Glomerular endothelial cell (primary cell): Measurements from ENCODE around the gene ATP9B. TPM values are rescaled to one million over a fixed set of nuclear protein-coding genes. Genes with fewer than 3 reads are reported as not detected.

Experiments used
- DNase-seq: peaks from one replicate; pipeline ENCODE4 v3.0.0-alpha.2; 2011; ENCODE audit warnings: low read depth, low spot score; ENCODE audit errors: extremely low read depth
- total RNA-seq: library from RNA; depleted of rRNA; stranded (reverse); fragments of >200 nt; gene quantifications from 2 replicates; pipeline ENCODE4 v1.2.3, GENCODE V29; 2015

The ATP9B gene
- total RNA-seq, 1 donor from 2014 or later: 18.6 TPM

GRCh38 chr18:79345981-79346380 is 276.8 kb downstream of the ATP9B start:
- DNase-seq: no peak

DNA sequence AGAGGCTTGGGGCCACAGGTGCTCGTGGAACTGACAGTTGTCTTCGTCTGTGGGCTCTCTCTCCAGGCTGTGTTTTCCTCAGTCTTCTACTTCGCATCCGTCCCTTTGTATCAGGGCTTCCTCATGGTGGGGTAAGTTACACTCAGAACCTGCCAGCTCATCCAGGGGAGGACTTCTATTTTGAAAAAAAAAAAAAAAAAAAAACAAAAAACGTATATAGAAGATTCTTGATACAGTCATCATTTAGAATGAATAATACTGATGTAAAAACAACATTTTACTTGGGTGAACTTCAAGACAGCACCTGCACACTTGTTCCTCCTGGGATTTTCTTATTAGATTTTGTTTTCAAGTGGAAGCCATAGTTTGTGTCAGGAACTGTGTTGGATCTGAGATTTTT is 278.9 kb downstream of the ATP9B start:
- DNase-seq: no peak

- no peak for DNase-seq
Measured at GRCh38 chr18:79352432-79352831, 283.2 kb downstream of the ATP9B start.

DNA sequence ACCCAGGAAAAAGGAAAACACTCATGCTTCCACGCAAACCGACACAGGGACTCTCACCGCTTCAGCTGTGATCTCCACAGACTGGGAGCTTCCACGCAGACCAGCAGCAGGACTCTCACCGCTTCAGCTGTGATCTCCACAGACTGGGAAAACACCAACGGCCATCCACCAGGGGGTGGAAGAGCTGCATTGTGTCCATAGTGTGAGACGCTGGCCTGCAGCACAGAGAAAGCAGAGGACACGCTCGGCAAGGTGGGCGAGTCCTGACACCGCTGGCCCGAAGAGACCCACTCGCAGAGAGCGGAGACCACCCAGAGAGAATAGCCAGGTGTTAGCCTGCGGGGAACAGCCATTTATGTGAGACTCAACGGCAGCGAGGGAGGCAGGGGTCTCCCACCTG is 284.1 kb downstream of the ATP9B start:
- DNase-seq: no peak

GRCh38 chr18:79354350-79354749 is 285.2 kb downstream of the ATP9B start:
- no peak for DNase-seq

DNA sequence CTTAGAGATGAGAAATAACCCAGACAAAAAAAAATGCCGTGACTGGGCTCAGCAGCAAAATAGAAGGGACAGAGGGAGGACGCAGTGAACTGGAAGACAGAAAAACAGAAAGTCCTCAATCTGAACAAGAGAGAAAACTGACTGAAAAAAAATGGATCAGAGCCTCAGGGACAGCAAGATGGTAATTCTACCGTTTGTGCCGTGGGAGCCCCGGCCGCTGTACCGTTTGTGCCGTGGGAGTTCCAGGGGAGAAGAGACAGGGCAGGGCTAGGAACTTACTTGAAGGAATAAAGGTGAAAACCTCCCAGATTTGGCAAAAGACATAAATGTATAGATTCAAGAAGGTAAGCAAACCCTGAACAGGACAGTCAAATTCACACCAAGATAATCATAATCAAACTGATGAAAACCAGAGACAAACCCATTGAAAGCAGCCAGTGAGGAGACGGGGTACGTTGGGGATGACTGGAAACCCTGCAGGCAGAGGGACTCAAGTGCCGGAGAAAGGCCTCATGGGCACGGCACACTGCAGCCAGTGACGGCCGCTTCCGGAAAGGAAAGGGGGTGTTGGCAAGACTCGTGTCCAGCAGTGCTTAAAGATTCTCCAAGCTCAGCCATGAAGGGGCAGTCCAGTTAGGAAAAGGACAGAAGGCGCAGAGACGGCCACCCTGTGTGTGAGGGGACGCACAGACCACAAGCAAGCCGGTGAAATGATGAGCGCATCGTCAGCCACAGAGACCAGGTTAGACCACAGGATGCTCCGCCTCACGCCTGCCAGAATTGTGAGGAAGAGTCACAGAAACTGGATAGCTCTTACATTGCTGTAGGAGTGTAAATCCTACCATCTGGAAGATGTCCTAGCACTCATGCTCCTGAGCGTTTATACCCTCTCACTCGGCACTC is 286.5 kb downstream of the ATP9B start:
- no peak for DNase-seq

DNA sequence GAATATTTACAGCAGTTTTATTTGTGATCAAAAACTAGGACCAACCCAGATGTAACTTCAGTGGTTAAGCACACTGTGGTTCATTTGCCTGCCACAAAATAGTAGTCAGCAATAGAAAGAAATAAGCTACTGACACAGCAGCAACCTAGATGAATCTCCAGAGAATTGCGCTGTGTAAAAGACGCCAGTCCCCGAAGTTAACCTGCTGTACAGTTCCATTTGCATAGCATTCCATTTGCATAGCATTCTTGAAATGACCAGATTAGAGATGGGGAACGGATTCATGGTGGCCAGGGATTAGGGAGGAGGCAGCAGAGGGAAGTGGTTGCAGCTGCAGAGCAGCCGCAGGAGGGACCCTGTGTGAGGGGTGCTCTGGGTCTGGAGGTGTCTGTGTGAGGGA is 287.2 kb downstream of the ATP9B start:
- DNase-seq: no peak

GRCh38 chr18:79360933-79361332 is 291.7 kb downstream of the ATP9B start:
- DNase-seq: no peak

DNA sequence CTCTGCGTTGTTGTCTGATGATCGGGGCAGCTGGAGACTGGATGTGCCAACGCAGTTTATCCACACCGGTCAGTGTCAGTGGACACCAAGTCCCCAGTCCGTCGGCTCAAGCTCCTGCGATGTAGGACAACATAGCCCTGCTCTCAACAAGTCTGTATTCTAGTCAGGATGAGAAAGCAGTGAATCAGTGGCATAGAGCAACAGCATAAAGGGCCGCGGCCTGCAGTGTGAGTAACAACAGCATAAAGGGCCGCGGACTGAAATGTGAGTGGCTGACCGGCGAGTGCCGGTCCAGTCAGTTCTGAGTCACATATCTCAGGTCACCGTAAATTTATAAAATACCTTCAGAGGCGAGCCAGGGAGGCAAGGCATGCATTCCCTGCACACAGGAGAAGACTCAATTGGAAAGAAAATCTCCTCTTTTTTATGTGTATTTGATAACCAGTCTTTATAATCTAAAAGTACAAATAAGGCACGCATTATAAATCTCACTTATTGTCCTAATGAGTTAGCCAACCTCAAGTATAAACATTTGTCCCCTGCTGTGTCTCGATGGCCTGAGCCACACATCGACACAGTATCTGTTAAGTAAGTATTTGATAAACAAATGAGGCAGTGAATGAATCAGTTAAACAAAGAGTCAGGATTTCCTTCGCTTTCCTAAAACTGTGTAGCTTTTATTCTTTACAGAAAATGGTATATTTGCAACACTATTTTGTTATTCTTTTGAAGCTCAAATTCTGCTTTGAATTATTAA is 292.8 kb downstream of the ATP9B start:
- no peak for DNase-seq

DNA sequence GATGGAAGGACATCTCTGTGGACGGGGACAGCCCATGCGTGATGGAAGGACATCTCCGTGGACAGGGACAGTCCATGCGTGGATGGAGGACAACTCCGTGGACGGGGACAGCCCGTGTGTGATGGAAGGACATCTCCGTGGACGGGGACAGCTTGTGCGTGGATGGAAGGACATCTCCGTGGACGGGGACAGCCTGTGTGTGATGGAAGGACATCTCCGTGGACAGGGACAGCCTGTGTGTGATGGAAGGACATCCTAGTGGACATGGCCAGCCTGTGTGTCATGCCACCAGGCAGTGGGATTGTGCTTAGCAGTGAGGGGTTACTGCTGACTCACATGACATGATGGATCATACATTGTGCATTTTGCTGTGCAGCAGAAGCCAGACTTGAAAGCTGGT is 296.5 kb downstream of the ATP9B start:
- no peak for DNase-seq

DNA sequence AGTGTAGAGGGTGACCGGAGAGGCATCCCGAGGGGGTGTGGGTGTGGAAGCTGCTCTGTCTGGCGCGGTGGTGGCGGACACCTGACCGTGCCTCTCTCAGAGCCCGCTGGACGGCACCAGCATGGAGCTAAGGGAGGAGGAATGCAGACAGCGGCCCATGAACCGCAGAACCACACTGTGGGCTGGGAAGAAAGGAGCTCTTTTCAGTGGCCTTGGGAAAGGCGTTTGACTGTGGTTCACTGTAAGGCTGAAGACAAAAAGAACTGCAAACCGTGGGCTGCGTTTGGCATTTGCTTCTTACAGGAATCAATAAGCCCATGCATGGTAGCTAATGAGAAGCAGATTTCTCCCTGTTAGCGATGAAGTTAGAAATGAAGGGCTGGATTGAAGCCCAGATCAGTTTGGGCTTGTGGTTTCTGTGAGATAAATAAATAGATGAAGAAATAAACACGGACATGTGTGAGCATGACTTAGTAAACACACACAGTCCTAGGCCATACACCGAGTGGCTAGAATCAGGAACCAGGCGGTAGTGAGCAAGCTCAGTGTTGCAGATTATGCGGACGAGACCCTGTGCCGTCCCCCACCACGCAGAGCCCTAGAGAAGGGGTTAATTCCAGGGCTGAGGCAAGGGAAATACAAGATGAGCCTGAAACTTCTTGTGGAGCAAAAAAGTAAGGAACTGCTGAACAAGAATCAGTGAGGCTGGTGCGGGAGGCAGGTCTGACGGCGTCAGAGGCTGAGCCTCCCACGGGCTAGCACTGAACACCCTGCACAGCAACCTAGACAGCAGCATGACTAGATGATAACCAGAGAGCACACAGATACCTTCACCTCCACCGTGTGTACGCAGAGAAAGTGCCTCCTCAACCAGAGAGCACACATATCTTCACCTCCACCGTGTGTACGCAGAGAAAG is 297.2 kb downstream of the ATP9B start:
- DNase-seq: no peak

- DNase-seq: no peak
Measured at GRCh38 chr18:79367480-79367879, 298.3 kb downstream of the ATP9B start.

- no peak for DNase-seq
Measured at GRCh38 chr18:79367989-79368388, 298.8 kb downstream of the ATP9B start.

- no peak for DNase-seq
Measured at GRCh38 chr18:79368681-79369080, 299.5 kb downstream of the ATP9B start.

- DNase-seq: no peak
Measured at GRCh38 chr18:79371561-79372121, 302.4 kb downstream of the ATP9B start.

- no peak for DNase-seq
Measured at GRCh38 chr18:79372461-79372860, 303.3 kb downstream of the ATP9B start.

DNA sequence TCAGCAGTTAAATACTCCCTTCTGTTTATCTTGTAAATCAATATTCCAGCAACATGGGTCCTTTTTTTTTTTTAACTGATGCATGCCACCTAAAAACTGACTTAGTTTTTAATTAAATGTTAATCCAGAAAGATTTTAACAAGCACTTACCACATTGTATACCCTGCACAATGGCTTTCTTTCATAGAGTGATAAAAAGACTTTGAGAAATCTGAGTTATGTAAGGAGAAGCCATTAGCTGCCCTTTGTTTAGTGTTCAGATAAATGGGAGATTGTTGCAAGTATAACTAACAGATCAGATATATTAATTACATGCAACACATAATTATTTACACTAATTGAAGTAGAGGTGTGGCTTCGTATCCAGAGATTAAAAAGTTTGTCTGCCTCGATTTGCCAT is 303.8 kb downstream of the ATP9B start:
- no peak for DNase-seq

GRCh38 chr18:79373736-79374135 is 304.5 kb downstream of the ATP9B start:
- DNase-seq: no peak

DNA sequence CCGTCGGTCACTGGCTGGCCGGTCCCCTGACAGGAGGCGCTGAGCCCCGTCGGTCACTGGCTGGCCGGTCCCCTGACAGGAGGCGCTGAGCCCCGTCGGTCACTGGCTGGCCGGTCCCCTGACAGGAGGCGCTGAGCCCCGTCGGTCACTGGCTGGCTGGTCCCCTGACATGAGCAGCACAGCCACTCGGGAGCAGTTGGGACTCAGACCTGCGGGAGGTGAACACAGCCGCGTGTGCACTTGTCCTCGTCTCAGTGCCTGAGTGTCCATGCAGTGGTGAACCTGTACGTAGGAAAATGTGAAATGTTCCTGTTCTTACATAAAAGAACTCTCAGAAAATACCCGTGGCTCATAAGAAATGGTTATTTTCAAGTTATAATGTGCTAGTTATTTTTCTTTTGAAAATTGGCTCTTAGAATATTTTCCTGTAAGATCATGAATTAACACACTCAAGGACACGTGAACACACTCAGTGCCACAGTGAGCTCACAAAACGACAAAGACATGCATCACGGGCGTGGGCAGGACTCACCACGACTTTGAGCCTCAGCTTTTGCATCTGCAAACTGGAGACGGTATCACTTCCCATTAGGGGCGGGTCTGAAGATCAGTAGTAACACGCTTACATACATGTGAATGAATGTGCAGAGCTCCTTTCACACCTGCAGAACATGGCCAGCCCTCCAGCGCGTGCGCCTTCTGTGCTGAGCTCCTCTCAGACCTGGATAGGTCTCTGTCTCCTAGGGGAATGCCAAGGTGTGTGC is 305.4 kb downstream of the ATP9B start:
- no peak for DNase-seq
